ENCODE data around the gene LPAR2.

GRCh38 chr19:19656451-19657396, 28.7 kb upstream of the LPAR2 start:
- TF ChIP-seq, protein P1, sequence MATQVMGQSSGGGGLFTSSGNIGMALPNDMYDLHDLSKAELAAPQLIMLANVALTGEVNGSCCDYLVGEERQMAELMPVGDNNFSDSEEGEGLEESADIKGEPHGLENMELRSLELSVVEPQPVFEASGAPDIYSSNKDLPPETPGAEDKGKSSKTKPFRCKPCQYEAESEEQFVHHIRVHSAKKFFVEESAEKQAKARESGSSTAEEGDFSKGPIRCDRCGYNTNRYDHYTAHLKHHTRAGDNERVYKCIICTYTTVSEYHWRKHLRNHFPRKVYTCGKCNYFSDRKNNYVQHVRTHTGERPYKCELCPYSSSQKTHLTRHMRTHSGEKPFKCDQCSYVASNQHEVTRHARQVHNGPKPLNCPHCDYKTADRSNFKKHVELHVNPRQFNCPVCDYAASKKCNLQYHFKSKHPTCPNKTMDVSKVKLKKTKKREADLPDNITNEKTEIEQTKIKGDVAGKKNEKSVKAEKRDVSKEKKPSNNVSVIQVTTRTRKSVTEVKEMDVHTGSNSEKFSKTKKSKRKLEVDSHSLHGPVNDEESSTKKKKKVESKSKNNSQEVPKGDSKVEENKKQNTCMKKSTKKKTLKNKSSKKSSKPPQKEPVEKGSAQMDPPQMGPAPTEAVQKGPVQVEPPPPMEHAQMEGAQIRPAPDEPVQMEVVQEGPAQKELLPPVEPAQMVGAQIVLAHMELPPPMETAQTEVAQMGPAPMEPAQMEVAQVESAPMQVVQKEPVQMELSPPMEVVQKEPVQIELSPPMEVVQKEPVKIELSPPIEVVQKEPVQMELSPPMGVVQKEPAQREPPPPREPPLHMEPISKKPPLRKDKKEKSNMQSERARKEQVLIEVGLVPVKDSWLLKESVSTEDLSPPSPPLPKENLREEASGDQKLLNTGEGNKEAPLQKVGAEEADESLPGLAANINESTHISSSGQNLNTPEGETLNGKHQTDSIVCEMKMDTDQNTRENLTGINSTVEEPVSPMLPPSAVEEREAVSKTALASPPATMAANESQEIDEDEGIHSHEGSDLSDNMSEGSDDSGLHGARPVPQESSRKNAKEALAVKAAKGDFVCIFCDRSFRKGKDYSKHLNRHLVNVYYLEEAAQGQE (IDR thresholded peaks at IDR 0.05; ENCODE audit: insufficient read depth in 1 of 2, low read depth in 2 of 2, low read length in 2 of 2), result no peak
- TF ChIP-seq TAF1 (IDR thresholded peaks at IDR 0.05; ENCODE audit: borderline replicate concordance, insufficient read depth, low read length) (no peak), SIN3A (IDR thresholded peaks at IDR 0.05; ENCODE audit: borderline replicate concordance, insufficient read depth, low read length) (no peak)
